ENCODE data around the gene IGSF3. TPM values are rescaled to one million over a fixed set of nuclear protein-coding genes. Genes with fewer than 3 reads are reported as not detected.

IGSF3 gene
- total RNA-seq, 4 donors from 2014 or later, result 2.6 to 4.6 (median 3.4) TPM

- TF ChIP-seq, protein P1, sequence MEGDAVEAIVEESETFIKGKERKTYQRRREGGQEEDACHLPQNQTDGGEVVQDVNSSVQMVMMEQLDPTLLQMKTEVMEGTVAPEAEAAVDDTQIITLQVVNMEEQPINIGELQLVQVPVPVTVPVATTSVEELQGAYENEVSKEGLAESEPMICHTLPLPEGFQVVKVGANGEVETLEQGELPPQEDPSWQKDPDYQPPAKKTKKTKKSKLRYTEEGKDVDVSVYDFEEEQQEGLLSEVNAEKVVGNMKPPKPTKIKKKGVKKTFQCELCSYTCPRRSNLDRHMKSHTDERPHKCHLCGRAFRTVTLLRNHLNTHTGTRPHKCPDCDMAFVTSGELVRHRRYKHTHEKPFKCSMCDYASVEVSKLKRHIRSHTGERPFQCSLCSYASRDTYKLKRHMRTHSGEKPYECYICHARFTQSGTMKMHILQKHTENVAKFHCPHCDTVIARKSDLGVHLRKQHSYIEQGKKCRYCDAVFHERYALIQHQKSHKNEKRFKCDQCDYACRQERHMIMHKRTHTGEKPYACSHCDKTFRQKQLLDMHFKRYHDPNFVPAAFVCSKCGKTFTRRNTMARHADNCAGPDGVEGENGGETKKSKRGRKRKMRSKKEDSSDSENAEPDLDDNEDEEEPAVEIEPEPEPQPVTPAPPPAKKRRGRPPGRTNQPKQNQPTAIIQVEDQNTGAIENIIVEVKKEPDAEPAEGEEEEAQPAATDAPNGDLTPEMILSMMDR (IDR thresholded peaks at IDR 0.05), result no peak
- no peak for DNase-seq (ENCODE audit: low spot score)
- ATAC-seq (ENCODE audit: low FRiP score), result no peak
Observed at GRCh38 chr1:116578581-116578980, 89.0 kb downstream of the IGSF3 start.

GRCh38 chr1:116577759-116578314 lies 89.7 kb downstream of the IGSF3 start:
- TF ChIP-seq, protein P1 (IDR thresholded peaks at IDR 0.05), result no peak
- no peak for DNase-seq (ENCODE audit: low spot score)

DNA sequence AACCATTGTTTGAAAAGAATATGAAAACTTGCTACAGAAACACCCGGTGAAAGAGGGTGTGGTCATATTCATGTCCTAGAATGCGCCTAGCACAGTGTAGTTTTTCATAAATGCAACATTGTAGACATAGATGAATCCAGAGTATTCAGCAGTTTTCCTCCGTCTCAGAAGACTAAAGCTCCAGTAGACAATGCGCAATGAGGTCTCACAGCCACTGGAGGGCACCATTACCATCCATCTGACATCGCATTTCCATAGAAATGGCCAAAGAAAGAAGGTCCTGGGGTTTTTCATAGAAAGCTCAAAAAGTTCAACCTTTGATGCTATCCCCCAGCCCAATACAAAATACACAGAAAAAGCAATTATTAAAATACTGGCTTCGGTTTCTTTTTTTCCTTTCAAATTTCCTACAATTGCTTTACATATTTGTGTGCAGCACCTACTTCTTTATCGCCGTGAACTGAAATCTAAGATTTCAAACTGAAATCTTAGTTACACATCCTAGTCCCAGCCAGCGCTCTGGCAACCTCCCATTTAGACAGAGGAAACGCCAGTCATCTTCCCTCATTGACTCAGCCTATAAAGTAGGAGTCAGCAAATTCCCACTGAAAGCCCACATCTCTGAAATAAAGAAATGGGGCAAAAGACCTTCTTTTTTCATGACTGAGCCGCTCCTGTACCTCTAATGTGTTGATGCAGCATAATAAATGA lies 92.8 kb downstream of the IGSF3 start:
- ATAC-seq (ENCODE audit: low FRiP score), result no peak
- TF ChIP-seq, protein P1 (IDR thresholded peaks at IDR 0.05), result peak in 1 of 3 donors; percentile 53
- no peak for DNase-seq (ENCODE audit: low spot score)

More at GRCh38 chr1:116577759-116578314, 89.7 kb downstream of the IGSF3 start:
- ATAC-seq (ENCODE audit: low FRiP score), result no peak

DNA sequence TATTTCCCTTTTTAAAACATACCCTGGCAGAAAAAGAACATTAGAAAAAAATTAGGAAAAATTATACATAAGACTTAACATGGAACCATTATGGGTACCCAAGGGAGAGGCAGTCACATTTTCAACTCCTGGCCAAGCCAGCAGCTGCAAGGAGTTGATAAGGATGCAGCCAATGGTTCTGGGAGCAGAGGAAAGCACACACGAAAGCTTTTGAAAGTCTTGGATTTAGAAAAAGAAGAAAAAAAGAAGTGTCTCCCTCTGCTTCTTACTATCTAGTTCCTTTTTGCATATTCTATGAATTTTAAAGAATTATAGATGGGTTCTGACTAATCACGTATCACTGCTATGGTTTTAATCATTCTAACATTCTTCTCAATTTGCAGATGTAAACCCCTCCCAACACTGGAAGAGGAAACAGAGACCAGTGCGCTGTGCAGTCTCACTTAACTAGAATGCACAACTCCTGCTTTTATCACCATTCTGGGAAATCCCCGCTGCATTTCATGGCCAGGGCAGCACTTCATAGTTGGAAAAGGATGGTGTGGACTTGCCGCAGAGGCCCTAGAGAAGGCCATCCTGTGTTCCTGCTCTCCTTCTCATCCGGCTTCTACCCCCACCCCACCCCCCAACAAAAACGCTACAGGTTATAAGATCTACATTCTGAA lies 94.0 kb downstream of the IGSF3 start:
- DNase-seq (ENCODE audit: low spot score), result no peak
- TF ChIP-seq, protein P1 (IDR thresholded peaks at IDR 0.05), result no peak

GRCh38 chr1:116572771-116573430 lies 94.6 kb downstream of the IGSF3 start:
- TF ChIP-seq, protein P1 (IDR thresholded peaks at IDR 0.05), result no peak
- DNase-seq (ENCODE audit: low spot score), result no peak
- ATAC-seq (ENCODE audit: low FRiP score), result no peak

More for the DNA sequence above, 94.0 kb downstream of the IGSF3 start:
- no peak for ATAC-seq (ENCODE audit: low FRiP score)

DNA sequence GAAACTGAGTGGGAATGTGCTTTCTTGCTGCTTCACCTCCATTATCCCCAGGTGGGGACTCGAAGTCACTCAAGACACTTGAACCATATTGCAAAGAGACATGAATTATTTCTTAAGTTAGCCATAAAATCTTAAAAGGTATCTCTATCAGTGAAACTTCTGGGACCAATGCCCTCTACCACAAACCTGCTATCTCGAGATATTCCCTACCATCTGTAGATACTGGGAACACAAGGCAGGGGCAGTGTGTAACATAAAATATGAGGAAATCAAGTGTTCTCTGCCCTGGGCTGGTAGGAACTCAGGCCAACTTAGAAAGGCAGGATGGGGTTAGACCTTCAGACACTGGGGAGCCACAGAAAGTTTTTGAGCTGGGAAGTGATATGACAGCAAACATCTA lies 95.4 kb downstream of the IGSF3 start:
- TF ChIP-seq, protein P1 (IDR thresholded peaks at IDR 0.05), result no peak
- ATAC-seq (ENCODE audit: low FRiP score) (no peak), DNase-seq (ENCODE audit: low spot score) (no peak)

Data from omental fat pad (tissue), 4 donors.